BE2C (cell line): ENCODE data around the gene ZFYVE28.

Experiments
- DNase-seq: peaks from one replicate; pipeline ENCODE4 v3.0.0-alpha.2; 2020
- H3K27me3 ChIP-seq: fragments of 250-450 bp; sonication (Bioruptor Pico); 2 replicates; pipeline ENCODE4 v1.5.1; 2020; ENCODE audit warnings: mild to moderate bottlenecking
- H3K36me3 ChIP-seq: fragments of 250-450 bp; sonication (Bioruptor Pico); 2 replicates; pipeline ENCODE4 v1.5.1; 2020; ENCODE audit warnings: mild to moderate bottlenecking
- H3K4me1 ChIP-seq: fragments of 250-450 bp; sonication (Bioruptor Pico); 2 replicates; pipeline ENCODE4 v1.5.1; 2020
- H3K4me3 ChIP-seq: 2 replicates; pipeline ENCODE4 v1.5.1; 2011; ENCODE audit warnings: low read depth, low read length
- H3K9me3 ChIP-seq: fragments of 250-450 bp; sonication (Bioruptor Pico); 2 replicates; pipeline ENCODE4 v1.5.1; 2020
- TF ChIP-seq, protein P1 (sequence below): IDR thresholded peaks from 2 replicates; pipeline ENCODE4 v1.5.1; 2012; ENCODE audit warnings: mild to moderate bottlenecking, low read depth, low read length

ZFYVE28 gene

DNA sequence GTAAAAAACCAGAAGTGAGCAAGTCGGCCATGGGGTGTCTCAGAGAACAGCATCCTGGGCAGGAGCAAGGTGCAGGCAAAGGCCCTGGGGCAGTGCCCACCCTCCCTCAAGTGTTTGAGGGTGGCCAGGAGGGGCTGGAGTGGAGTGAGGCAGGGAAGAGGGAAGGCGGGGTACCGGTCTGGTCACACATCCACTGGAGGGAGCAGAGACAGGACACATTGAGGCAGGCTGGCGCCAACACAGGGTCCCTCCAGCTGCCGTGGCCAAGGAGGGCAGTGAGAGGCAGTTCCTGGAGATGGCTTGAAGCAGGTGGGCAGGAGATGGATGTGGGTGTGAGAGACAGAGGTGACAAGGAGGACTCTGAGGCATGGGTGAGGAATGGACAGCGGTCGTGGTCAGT is 30.1 kb upstream of the ZFYVE28 start:
- no peaks in the 10 kb centered on the region for H3K36me3 ChIP-seq
- H3K4me1 ChIP-seq: no peaks in the 10 kb centered on the region
- TF ChIP-seq, protein P1, sequence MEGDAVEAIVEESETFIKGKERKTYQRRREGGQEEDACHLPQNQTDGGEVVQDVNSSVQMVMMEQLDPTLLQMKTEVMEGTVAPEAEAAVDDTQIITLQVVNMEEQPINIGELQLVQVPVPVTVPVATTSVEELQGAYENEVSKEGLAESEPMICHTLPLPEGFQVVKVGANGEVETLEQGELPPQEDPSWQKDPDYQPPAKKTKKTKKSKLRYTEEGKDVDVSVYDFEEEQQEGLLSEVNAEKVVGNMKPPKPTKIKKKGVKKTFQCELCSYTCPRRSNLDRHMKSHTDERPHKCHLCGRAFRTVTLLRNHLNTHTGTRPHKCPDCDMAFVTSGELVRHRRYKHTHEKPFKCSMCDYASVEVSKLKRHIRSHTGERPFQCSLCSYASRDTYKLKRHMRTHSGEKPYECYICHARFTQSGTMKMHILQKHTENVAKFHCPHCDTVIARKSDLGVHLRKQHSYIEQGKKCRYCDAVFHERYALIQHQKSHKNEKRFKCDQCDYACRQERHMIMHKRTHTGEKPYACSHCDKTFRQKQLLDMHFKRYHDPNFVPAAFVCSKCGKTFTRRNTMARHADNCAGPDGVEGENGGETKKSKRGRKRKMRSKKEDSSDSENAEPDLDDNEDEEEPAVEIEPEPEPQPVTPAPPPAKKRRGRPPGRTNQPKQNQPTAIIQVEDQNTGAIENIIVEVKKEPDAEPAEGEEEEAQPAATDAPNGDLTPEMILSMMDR: no peak
- H3K4me3 ChIP-seq: no peak overlapping the region
- H3K9me3 ChIP-seq: no peaks in the 10 kb centered on the region
- H3K27me3 ChIP-seq: no peaks in the 10 kb centered on the region
- no peak for DNase-seq

DNA sequence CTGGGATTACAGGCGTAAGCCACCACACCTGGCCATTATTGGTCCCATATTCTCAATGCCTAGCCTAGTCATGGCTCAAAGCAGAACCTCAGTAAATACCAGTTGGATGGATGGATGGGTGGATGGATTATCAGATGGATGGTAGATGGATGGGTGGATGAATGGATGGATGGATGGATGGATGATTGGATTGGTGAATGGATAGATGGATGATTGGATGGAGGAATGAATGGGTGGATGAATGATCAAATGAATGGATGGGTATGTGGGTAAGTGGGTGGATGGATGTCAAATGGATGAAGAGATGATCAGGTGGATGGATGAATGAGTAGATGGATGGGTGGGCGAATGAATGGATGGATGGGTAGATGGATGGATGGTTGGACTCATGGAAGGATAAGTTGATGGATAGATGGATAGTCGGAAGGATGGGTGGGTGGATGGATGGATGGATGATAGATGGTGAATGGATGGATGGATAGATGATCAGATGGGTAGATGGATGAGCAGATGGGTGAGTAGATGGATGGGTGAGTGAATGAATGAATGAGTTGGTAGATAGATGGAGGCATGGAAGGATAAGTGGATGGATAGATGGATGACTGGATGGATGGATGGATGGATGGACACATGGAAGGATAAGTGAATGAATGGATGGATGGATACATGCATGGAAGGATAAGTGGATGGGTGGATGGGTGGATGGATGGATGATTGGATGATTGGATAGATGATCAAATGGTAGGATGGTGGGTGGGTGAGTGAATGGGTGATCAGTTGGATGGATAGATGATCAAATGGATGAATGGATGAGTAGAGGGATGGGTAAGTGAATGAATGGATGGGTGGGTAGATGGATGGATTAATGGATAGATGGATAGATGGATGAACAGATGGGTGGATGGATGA is 28.5 kb upstream of the ZFYVE28 start:
- Histone ChIP-seq H3K9me3 (no peaks in the 10 kb centered on the region), H3K36me3 (no peaks in the 10 kb centered on the region), H3K4me1 (no peaks in the 10 kb centered on the region), H3K4me3 (no peak overlapping the region), H3K27me3 (no peaks in the 10 kb centered on the region)
- DNase-seq: no peak
- TF ChIP-seq, protein P1: no peak

DNA sequence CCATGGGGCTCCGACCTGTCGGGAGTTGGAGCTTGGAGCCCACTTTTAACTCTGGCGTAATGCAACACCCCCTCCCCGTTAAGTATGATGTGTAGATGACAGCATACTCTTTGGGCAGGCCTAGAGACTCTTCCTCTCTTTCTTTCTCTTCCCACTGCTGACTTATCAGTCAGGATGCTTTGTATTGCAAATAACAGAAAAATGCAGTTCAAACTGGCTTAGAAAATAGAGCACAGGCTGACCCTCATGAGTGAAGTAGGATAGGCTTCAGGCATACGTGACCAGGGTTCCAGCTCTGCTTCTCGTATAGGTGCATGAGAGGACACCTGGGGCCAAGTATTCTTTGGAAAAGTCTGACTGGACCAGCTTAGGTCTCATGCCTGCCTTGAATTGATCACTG is 27.1 kb upstream of the ZFYVE28 start:
- Histone ChIP-seq H3K27me3 (no peaks in the 10 kb centered on the region), H3K4me3 (no peak overlapping the region), H3K9me3 (no peaks in the 10 kb centered on the region), H3K4me1 (no peaks in the 10 kb centered on the region), H3K36me3 (no peaks in the 10 kb centered on the region)
- DNase-seq: no peak
- TF ChIP-seq, protein P1: no peak

DNA sequence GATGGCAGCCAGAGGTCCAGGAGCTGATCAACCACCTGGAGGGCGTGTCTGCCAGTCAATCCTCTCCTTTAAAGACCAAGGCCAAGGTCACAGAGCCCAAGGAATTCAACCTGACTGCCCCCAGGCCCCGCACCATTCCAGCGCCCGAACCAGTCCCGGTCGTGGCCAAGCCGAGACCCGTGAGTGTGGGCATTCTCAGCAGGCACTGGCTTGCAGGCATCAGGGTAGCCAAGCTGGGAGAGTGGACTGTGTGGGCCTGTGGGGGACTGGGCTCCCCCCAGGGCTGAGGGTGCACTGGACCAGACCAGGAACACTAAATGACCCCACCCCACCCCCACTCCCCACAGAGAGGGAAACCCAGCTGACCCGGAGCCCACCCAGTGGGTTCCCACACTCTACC is 26.7 kb upstream of the ZFYVE28 start:
- Histone ChIP-seq H3K27me3 (no peaks in the 10 kb centered on the region), H3K4me3 (no peak overlapping the region), H3K36me3 (no peaks in the 10 kb centered on the region), H3K4me1 (no peaks in the 10 kb centered on the region), H3K9me3 (no peaks in the 10 kb centered on the region)
- TF ChIP-seq, protein P1: no peak
- no peak for DNase-seq

DNA sequence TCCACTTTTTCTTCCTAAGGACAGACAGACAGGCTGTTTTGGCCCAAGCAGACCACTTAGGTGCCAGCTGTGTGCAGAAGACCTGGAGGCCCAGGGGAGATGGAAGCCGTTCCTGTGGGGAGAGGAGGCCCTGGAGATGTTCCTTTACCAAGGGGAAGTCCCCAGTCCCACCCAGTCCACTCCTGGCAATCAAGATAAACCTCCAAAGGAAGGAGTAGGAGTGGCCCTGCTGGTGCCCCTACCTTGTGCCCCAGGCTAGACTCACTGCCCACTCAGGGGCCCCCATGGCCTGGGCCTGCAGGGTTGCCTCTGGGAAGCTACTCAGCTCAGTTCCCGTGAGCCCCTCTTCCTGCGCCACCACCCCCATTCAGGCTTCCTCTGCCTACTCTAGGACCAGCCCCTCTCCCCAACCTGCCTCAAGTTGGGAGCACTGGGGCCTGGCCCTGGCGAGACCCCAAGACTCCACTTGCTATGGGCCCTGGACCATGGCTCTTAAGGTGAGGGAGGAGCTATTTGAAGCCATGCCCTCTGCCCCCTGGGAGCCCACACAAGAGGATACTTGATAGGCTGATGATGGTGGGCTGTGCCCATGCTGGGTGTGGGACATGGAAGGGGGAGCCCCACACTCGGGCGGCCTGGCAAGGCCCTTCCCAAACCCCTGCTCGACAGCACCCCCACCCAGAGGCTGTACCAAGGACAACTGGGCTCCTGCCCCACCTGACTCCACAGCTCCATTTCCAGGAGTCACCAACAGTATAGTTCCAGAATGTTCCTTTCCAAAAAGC is 25.7 kb upstream of the ZFYVE28 start:
- H3K4me3 ChIP-seq: no peak overlapping the region
- no peaks in the 10 kb centered on the region for H3K36me3 ChIP-seq
- H3K27me3 ChIP-seq: no peaks in the 10 kb centered on the region
- TF ChIP-seq, protein P1: no peak
- no peak for DNase-seq
- no peaks in the 10 kb centered on the region for H3K9me3 ChIP-seq
- H3K4me1 ChIP-seq: no peaks in the 10 kb centered on the region
